Left renal cortex interstitium (tissue), 4 donors: ENCODE data around the gene RPTOR. TPM values are rescaled to one million over a fixed set of nuclear protein-coding genes. Genes with fewer than 3 reads are reported as not detected.
"Not testable (repeated sequence)": the region's sequence is repeated elsewhere in the genome, so short reads cannot be mapped to it uniquely, and the experiment has no call there.

Source experiments
- DNase-seq, 4 donors: peaks; one replicate each; pipeline ENCODE4 v3.0.0-alpha.2; 2013; ENCODE audit warnings: low read depth in 4 of 4, low spot score in 2 of 4, missing footprints in 1 of 4
- polyA plus RNA-seq, 4 donors: library from polyadenylated mRNA; unstranded; fragments of 120-200 nt; gene quantifications; one replicate each; pipeline ENCODE4 v1.2.1, GENCODE V29; 2013; ENCODE audit not compliant: insufficient read length in 4 of 4

The RPTOR gene, protein sequence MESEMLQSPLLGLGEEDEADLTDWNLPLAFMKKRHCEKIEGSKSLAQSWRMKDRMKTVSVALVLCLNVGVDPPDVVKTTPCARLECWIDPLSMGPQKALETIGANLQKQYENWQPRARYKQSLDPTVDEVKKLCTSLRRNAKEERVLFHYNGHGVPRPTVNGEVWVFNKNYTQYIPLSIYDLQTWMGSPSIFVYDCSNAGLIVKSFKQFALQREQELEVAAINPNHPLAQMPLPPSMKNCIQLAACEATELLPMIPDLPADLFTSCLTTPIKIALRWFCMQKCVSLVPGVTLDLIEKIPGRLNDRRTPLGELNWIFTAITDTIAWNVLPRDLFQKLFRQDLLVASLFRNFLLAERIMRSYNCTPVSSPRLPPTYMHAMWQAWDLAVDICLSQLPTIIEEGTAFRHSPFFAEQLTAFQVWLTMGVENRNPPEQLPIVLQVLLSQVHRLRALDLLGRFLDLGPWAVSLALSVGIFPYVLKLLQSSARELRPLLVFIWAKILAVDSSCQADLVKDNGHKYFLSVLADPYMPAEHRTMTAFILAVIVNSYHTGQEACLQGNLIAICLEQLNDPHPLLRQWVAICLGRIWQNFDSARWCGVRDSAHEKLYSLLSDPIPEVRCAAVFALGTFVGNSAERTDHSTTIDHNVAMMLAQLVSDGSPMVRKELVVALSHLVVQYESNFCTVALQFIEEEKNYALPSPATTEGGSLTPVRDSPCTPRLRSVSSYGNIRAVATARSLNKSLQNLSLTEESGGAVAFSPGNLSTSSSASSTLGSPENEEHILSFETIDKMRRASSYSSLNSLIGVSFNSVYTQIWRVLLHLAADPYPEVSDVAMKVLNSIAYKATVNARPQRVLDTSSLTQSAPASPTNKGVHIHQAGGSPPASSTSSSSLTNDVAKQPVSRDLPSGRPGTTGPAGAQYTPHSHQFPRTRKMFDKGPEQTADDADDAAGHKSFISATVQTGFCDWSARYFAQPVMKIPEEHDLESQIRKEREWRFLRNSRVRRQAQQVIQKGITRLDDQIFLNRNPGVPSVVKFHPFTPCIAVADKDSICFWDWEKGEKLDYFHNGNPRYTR (N-terminal part only)
- polyA plus RNA-seq: 10 to 100 TPM; 16.5 to 25.0 (median 19.7) TPM

DNA sequence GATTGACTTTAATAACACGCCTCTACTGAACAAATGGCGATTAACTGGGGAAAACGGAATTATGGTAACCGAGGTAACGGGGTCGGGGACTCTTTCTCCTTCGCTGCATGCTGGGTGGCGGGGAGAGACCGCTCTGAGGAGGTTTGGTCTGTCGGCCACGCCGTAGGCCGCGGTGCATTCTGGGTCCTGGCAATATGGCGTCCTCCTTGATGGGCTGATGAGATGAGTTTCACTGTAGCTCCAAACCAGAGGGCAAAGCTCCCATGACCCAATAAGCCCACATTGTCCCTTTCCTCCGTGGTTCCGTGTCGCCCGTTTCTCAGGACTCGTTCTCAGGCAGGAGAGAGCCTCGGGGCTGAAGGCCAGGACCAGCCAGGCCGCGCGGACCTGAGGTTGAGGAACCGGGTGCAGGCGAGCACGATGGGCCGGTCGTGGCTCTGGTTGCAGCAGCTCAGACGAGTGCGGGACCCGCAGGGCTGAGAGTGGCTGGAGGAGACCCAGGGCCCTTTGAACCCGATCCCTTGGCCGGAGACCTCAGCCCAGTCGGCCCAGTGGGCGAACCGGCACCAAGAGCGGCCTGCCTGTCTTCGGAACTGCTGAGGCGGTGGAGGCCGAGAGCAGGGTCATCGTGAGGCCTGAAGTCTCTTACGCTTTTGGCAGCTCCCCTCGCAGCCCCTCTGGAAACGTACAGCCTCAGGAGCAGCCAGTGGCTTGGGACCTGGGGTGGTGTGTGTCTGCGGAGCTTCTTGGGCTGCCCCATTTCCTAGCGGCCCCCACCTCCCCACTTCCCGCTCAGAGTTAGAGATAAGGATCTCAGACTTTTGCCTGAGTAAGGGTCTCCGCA is at the start of gene RPTOR:
Gene RPTOR, plus strand, starts transcription at position 184 of the 844 bp plus-strand sequence. CDS start 792 bp downstream, outside the sequence.
- peak; percentile 75 to 92 (median 80) for DNase-seq

DNA sequence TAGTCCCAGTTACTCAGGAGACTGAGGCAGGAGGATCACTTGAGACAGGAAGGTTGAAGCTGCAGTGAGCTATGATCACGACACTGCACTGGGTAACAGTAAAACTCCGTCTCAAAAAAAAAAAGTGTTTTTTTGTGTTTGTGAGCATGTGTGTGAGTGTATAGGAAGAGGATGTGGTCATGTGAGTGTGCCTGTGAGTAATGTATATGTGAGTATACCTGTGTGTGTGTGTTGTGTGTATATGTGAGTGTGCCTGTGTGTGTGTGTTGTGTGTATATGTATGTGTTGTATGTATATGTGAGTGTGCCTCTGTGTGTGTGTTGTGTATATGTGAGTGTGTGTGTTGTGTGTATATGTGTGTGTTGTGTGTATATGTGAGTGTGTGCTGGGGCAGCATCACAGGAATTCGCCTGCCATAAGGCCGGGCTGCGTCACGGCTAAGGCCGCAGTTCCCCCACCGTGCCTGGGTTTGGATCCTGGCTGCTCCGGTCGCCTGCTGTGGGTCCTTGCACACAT is 46.9 kb upstream of the RPTOR start:
- no peak for DNase-seq

DNA sequence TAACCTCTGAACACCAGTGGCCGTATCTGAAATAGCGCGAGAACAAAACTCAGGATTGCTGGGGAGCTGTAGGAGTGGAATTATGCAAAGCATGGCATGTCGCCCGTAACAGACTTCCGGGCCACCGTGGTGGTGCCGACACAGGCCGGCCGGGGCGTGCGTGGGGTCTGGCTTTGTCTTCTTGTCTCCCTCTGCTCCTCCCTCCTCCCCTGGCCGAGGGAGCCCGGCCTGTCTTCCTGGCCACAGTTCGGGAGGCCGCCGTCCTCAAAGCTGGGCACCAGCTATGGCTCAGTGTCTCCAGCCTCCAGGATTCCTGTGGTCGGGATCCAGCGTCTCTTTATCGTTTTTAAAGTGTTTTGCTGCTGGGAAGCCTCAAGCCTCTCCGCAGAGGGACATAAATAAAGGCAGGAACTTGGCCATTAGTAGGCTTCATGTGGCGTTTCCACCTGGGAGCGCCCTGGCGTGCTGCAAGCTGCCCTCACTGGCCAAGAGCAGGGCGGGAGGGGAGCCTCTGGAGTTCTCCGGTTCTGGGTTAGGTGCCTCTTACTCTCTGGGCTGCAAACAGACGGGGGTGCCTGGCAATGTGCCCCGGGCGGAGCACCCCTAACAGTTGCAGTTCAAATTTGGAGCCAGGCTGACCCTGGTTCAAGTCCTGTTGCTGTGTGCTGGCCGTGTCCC is 46.3 kb upstream of the RPTOR start:
- peak in 1 of 4 donors; percentile 53 for DNase-seq

DNA sequence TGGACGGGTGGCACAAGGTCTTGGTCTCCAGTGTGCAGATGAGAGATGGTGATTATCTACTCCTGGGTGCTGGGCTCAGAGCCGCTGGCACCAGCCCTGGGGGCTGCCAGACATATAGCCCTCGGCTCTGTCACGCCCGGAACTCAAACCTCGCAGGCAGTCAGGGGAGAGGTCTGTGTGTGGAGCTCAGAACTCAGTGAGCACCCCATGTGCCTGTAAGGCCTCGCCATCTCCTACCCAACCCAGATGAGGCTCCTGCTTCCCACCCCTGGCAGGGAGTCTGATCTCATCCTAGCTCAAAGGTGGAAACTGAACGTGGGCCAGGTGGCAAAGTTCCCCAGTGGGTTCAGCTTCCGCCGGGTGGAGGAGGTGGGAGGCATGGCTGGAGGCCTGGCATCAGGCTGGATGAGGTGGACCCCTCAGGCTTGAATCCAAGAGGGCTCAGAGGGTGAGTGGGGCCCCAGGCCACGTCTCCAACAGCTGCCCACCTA is 45.7 kb upstream of the RPTOR start:
- no peak for DNase-seq

DNA sequence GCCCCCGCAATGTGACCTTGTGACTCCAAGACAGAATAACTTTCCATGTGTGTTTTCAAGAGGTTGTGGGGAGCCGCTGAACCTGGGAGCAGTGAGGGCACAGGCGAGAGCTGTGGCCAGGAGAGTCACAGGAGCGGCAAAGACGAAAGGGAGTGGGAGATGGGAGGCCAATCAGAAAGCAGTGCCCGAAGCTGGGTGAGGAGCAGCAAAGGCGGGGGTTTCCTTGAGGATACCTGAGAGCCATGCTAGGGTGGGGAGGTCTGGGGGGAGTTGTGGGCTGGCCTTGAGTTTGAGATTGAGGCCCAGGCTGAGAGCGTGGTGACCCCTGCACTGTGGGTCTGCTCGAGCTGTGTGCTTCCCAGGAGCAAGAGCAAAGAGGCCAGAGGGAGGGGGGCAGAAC is 45.1 kb upstream of the RPTOR start:
- no peak for DNase-seq

DNA sequence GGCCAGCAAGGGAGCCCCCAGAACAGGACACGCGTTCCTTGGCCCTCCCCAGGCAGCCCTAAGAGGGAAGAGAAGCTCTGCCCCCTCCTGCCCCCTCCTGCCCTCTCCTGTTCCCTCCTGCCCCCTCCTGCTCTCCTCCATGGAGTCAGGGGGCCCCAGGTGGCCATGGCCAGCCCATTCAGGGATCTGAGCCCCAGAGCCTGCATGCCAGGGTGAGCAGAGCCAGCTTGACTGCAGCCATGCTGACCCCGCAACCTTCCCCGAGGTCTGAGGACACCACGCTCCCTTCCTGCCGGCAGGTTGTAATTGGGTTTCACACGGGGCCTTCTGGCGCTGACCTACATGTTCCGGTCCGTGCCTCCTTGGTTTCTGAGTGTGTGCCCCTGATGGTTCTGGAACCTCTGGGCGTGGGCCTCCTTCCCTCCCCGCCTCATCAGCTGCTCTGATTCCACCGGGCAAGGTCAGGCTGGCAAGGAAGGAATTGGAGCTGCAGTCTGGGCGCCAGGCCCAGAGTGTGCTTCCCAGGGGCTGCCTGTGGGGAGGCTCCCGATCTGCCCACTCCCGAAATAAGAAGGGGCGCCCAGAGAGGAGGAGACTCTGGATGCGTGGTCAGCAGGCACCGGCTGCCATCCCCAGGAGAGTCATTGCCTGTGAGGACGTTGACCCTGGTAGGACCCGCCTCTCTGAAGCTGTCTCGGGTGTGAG is 44.5 kb upstream of the RPTOR start:
- no peak for DNase-seq

DNA sequence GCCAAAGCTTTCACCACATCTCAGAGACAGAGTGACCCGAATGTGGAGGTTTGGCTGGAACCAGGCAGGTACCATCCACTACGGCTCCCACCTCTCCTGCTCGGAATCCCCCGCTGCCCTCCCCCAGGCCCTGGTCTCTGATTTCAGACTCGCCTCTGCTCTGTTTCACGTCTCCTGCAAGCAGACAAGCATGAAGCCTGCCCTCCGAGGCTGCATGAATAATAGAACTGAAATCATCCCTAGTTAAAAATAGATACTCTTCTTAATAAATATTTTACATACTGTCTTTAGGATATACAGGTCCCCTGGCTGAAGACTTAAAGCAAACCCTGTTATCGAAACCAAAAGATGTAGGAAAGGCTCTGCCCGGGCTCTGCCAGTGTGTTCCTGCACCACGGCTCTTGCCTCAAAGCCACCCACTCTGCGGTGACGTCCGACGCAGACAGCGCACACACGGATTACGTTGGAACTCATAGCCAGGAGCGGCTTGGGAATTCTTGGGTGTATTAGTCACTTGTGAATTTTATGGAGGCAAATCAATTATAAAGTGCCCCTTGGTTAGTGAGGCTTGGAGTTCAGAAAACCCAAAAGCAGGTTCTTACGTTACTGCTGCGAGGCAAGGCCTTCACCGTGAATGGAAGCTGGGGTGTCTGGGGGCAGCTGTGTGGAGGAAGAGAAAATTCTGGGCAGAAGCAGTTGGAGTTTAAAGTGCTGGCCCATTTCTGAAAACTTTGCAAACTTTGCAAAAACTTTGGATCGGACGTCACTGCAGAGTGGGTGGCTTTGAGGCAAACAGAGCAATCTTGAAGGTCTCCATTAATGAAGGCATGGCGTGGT is 42.7 kb upstream of the RPTOR start:
- DNase-seq: no peak

DNA sequence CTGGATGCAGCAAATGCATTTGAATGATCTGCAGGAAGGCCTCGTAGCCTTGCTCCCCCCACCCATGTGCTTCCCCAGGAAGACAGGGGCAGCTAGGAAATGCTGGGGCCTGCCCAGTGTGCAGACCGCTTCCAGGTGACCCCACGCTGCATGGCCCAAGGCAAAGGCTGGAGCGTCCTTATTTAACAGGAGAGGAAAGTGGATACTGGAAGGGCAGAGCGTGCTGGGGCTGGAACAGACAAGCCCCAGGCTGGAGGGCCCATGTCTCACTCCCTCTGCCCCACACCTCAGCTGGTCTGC is 42.1 kb upstream of the RPTOR start:
- no peak for DNase-seq

DNA sequence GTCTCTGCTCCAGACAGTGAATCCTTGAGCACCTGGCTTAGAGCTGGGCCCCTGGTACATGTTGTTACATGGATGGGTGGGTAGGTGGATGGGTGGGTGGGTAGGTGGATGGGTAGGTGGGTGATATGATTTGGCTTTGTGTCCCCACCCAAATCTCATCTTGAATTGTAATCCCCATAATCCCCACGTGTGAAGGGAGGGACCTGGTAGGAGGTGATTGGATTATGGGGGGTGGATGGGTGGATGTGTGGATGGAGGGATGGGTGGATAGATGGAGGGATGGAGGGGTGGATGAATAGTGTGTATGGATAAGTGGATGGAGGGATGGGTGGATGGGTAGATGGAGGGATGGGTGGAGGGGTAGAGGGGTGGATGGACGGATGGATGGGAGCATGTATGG is 41.6 kb upstream of the RPTOR start:
- DNase-seq: no peak

DNA sequence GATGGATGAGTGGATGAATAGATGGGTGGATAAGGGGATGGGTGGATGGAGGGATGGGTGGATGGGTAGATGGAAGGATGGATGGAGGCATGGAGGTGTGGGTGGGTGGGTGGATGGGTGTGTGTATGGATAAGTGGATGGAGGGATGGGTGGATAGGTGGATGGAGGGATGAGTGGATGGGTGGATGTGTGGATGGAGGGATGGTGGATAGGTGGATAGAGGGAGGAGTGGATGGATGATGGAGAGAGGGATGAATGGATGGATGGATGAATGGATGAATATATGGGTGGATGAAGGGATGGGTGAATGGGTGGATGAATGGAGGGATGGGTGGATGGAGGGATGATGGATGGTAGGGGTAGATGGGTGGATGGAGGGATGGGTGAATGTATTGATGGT is 40.7 kb upstream of the RPTOR start:
- DNase-seq: no peak

DNA sequence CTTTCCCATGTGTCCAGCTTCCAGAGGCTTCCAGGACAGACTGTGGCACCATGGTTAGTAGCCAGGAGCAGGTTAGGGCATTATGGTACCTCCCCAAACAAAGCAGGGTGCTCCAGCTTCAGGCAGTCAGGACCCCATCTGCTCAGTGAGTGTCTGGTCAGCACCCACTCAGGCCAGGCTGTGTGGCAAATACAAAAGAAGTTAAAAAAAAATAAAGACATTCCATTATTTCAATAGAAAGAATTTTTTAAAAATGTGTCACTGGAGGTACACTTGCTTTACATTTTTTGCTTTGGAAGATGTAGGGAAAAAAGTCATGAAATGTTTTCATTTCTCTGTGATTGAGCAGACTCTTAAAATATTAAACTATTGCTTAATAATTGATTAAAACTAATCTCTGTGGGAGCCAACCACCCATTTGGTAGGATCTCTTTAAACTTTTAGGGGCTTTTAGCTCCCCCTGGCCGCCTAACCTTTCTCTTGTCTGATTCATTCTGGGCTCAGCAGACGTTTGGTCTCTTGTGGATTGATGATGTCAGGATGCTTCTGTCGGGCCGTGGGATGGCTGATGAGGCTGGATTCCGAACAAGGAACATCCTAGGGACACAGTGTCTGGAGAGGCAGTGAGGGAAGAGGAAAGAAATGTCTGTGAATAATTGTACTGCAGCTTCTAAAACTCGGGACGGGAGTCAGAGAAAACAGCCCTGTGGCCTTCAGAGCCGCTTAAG is 39.8 kb upstream of the RPTOR start:
- DNase-seq: no peak

DNA sequence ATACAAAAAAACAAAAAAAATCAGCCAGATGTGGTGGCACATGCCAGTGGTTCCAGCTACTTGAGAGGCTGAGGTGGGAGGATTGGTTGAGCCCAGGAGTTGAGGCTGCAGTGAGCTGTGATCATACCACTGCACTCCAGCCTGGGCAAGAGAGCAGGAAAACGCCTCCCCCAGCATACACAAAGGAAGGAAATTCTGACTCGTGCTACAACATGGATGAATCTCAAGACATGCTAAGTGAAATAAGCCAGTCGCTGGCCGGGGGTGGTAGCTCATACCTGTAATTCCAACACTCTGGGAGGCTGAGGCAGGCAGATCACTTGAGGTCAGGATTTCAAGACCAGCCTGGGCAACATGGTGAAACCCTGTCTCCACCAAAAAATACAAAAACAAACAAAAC is 37.5 kb upstream of the RPTOR start:
- not testable (repeated sequence) for DNase-seq

DNA sequence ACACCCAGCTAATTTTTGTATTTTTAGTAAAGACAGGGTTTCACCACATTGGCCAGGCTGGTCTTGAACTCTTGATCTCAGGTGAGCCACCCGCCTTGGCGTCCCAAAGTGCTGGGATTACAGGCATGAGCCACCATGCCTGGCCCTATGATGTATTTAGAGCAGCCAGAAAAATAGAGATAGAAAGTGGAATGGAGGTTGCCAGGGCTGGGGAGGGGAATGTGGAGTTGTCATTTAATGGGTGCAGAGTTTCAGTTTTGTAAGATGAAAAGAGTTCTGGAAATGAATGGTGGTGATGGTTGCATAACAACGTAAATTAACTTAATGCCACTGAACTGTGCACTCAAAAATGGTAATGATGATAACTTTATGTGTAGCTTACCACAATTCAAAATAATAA is 36.7 kb upstream of the RPTOR start:
- DNase-seq: no peak

DNA sequence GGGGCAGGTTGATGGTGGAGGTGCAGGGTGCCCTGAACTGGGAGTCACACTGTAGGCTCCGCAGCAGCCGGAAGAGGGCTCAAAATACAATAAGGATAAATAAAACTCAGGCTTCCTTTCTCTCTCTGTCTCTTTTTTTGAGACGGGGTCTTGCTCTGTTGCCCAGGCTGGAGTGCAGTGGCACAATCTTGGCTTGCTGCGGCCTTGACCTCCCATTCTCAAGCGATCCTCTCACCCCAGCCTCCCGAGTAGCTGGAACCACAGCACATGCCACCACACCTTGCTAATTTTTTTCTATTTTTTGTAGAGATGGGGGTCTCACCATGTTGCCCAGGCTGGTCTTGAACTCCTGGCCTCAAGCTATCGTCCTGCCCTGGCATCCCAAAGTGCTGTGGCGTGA is 35.3 kb upstream of the RPTOR start:
- no peak for DNase-seq

DNA sequence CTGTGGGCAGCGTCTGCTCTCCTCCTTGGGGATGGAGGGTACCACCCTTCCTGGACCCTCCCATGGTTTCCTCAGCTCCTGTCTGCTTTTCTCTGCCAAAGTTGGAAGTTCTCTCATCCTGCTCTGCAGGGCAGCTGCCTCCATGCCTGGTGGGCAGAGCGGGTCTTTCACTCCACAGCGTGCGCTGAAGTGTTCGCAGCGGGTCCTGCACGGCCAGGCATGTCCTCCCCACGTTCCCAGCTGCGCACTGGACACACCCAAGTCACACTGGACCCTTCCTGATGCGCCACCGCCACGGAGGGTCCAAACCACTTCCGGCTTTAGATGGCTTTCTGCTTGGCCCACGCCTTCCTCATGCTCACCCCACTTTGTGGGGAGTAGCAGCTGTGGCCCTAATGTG is 34.5 kb upstream of the RPTOR start:
- DNase-seq: no peak

DNA sequence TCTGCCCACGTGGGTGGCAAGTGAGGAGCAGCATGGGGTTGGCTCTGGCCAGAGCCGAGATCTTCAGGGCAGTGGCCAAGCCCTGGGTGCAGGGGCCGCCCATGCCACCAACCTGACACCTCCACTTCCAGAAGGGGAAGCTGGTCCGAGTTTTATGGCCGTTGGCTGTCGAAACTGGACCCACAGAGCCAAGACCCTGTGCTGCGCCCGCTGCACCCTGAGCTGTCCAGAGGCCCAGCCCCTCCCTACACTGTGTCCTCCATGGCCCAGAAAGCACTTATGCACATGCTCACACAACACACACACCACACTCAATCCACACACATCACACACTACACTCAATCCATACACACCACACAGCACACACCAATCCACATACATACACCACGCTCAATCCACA is 33.9 kb upstream of the RPTOR start:
- DNase-seq: no peak
